Fibroblast of lung (primary cell): ENCODE results near the gene ERAP2.

Experiments used
- EZH2 ChIP-seq: IDR thresholded peaks from 2 replicates; pipeline ENCODE4 v1.5.1; 2012; ENCODE audit warnings: low read length, control low read depth, mild to moderate bottlenecking; ENCODE audit errors: missing control alignments
- TF ChIP-seq, protein P1 (sequence below), 2 donors: IDR thresholded peaks in 1 of 2; conservative IDR thresholded peaks in 1 of 2; 1 replicate in 1 of 2; 2 replicates in 1 of 2; pipeline ENCODE4 v1.5.1; 2011 to 2012; ENCODE audit warnings: low read length in 2 of 2, control low read depth in 1 of 2, inconsistent platforms in 1 of 2, low read depth in 1 of 2, mild to moderate bottlenecking in 1 of 2

DNA sequence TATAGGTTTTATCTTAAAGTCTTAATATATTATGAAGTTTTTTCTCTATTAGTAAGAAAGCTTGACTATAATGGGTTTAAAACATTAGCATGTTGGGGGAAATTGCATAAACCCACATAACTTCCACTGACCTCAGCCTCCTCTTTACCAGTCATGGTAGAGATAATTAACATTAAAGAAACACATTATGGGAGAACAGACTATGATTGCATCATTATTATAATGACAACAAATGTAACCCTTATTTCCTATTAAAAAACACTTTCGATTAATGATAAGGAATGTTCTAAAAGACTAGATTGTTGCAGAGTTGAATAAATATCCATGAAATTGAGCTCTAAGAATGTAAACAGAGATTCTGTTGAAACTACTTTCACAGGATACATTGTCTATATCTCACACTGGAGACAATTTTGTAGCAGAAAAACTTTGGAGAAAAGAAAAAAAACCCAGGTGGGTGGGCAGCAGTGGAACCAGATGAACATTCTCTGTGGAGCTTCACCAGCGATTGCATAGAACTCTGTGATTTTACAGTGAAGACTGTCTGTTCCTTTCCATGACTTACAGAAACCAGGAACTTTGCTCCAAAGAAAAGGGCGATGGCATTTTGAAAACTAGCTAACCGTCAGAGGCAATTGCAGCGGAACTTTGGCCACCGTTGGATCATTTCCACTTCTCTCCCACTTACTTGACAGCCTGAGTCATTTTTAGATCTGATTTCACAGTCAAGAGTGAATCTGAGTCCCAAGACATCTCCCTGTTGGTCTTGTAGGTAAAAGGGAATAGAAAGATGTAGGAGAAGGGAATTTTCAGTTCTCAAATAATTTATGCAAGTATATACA lies 21.0 kb upstream of the ERAP2 start:
- TF ChIP-seq, protein P1, sequence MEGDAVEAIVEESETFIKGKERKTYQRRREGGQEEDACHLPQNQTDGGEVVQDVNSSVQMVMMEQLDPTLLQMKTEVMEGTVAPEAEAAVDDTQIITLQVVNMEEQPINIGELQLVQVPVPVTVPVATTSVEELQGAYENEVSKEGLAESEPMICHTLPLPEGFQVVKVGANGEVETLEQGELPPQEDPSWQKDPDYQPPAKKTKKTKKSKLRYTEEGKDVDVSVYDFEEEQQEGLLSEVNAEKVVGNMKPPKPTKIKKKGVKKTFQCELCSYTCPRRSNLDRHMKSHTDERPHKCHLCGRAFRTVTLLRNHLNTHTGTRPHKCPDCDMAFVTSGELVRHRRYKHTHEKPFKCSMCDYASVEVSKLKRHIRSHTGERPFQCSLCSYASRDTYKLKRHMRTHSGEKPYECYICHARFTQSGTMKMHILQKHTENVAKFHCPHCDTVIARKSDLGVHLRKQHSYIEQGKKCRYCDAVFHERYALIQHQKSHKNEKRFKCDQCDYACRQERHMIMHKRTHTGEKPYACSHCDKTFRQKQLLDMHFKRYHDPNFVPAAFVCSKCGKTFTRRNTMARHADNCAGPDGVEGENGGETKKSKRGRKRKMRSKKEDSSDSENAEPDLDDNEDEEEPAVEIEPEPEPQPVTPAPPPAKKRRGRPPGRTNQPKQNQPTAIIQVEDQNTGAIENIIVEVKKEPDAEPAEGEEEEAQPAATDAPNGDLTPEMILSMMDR (conservative IDR thresholded peaks at IDR 0.05 in 1 of 2, IDR thresholded peaks at IDR 0.05 in 1 of 2; ENCODE audit: low read depth in 1 of 2, low read length in 2 of 2) = no peak
- TF ChIP-seq EZH2 = no peak
